Smooth muscle cell (in vitro differentiated cells): ENCODE results near the gene FURIN. TPM values are rescaled to one million over a fixed set of nuclear protein-coding genes. Genes with fewer than 3 reads are reported as not detected.

ENCODE experiments used
- DNase-seq: peaks from one replicate; lab custom pipeline; 2025; ENCODE audit not compliant: unreplicated experiment; lab: John Stamatoyannopoulos, UW
- H2AFZ ChIP-seq: fragments of 200-600 bp; sonication (generic); 2 replicates; pipeline ENCODE4 v1.6.0; 2016; ENCODE audit warnings: antibody characterized with exemption, low read depth, mild to moderate bottlenecking
- H3F3A ChIP-seq: fragments of 200-600 bp; sonication (generic); 2 replicates; pipeline ENCODE4 v1.6.0; 2017; ENCODE audit warnings: antibody characterized with exemption, low read depth
- H3K27ac ChIP-seq: fragments of 200-600 bp; sonication (generic); 2 replicates; pipeline ENCODE4 v1.5.1; 2016; ENCODE audit warnings: low read depth, mild to moderate bottlenecking
- H3K27me3 ChIP-seq: fragments of 200-600 bp; sonication (generic); 2 replicates; pipeline ENCODE4 v1.6.1; 2016; ENCODE audit warnings: low read depth, mild to moderate bottlenecking
- H3K36me3 ChIP-seq: fragments of 200-600 bp; sonication (generic); 2 replicates; pipeline ENCODE4 v1.5.1; 2016; ENCODE audit warnings: low read depth
- H3K4me1 ChIP-seq: fragments of 200-600 bp; sonication (generic); 2 replicates; pipeline ENCODE4 v1.5.1; 2016; ENCODE audit warnings: low read depth
- H3K4me2 ChIP-seq: fragments of 200-600 bp; sonication (generic); 2 replicates; pipeline ENCODE4 v1.6.0; 2016; ENCODE audit warnings: mild to moderate bottlenecking
- H3K4me3 ChIP-seq: fragments of 200-600 bp; sonication (generic); 2 replicates; pipeline ENCODE4 v1.5.1; 2016; ENCODE audit warnings: mild to moderate bottlenecking
- H3K79me2 ChIP-seq: fragments of 200-600 bp; sonication (generic); 2 replicates; pipeline ENCODE4 v1.6.0; 2016; ENCODE audit warnings: low read depth, mild to moderate bottlenecking
- H3K9ac ChIP-seq: fragments of 200-600 bp; sonication (generic); 2 replicates; pipeline ENCODE4 v1.6.0; 2016; ENCODE audit warnings: low read depth
- H3K9me3 ChIP-seq: fragments of 200-600 bp; sonication (generic); replicated peaks from 2 replicates; pipeline ENCODE4 v1.5.1; 2016; ENCODE audit warnings: low read depth
- H4K20me1 ChIP-seq: fragments of 200-600 bp; sonication (generic); 2 replicates; pipeline ENCODE4 v1.6.0; 2016; ENCODE audit warnings: low read depth
- CTCF ChIP-seq: fragments of 200-600 bp; sonication (generic); IDR thresholded peaks from 2 replicates; pipeline ENCODE4 v1.5.1; 2017; ENCODE audit warnings: borderline replicate concordance, mild to moderate bottlenecking, antibody characterized with exemption; ENCODE audit not compliant: insufficient read depth, poor library complexity, severe bottlenecking
- WGBS: methylation state at CpG from one replicate; pipeline ENCODE4 v1.1.7; 2016; ENCODE audit warnings: low lambda C conversion rate; 5-methylcytosine and 5-hydroxymethylcytosine counted together
- polyA plus RNA-seq: library from polyadenylated mRNA; unstranded; fragments of >200 nt; fragmentation: Nextera tagmentation; extraction: Ambion mirVana; gene quantifications from 2 replicates; pipeline ENCODE4 v1.2.1, GENCODE V29; 2016
- total RNA-seq: library from RNA; depleted of rRNA; stranded (reverse); fragments of >200 nt; gene quantifications from 2 replicates; pipeline ENCODE4 v1.2.3, GENCODE V29; 2014

The FURIN gene
- total and polyA plus RNA-seq, 2 experiments from 2014 or later, result 66.0 to 113 TPM

DNA sequence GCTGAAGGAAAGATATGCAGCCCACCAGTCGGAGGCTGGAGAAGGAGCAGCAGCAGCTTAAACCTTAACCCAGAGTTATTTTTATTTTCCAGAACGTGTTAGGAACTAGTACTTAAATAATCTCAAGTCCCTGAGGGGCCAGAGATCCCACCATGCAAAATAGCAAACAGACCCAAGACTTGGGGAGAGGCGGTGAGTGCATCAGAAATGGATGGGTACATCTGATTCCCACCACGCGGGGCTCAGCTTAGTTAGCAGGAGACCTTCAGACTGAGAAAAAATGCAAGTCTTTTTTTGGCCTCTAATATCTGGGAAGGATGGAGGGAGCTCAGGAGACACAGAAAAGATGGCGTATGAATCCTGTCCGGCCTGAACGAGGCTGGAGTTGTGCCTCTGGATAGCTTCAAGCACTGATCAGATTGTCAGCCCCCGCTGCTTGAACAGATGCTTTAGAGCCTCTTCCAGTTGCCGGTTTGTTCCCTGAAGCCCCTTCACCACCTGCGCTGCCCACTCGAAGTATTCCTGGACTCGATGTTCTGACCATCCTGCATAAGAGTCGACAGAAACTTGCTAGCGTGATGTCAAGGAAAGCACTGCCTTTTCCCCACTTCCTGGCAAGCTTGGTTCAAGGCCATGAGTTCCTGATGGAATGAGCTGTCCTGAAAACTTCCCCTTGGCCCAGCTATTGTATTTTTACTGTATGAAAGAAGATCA lies 62.6 kb downstream of the FURIN start:
- peaks cover under 1% of the 10 kb centered on the region for H4K20me1 ChIP-seq
- H3K4me2 ChIP-seq, result no peak overlapping the region
- no peak overlapping the region for H3K27ac ChIP-seq
- no peak for TF ChIP-seq CTCF
- peaks cover 1% of the 10 kb centered on the region for H3K4me1 ChIP-seq
- peaks cover 7% of the 10 kb centered on the region for H3K79me2 ChIP-seq
- no peaks in the 10 kb centered on the region for H3K27me3 ChIP-seq
- no peak for DNase-seq
- H3F3A ChIP-seq, result peaks cover 4% of the 10 kb centered on the region
- H3K4me3 ChIP-seq, result no peak overlapping the region
- H2AFZ ChIP-seq, result no peak overlapping the region
- H3K9ac ChIP-seq, result no peak overlapping the region
- H3K9me3 ChIP-seq, result no peaks in the 10 kb centered on the region
- WGBS, result 92% methylated on average over 15 of the region's 15 CpGs
- no peaks in the 10 kb centered on the region for H3K36me3 ChIP-seq

GRCh38 chr15:90931575-90931827 lies 63.1 kb downstream of the FURIN start:
- Histone ChIP-seq H3K36me3 (no peaks in the 10 kb centered on the region), H3K4me3 (peak overlapping the region; percentile 90), H3F3A (peaks cover 4% of the 10 kb centered on the region), H3K27me3 (no peaks in the 10 kb centered on the region), H3K27ac (no peak overlapping the region), H3K9me3 (no peaks in the 10 kb centered on the region), H3K4me1 (peaks cover 6% of the 10 kb centered on the region), H2AFZ (no peak overlapping the region), H4K20me1 (peaks cover 5% of the 10 kb centered on the region), H3K9ac (no peak overlapping the region), H3K79me2 (peaks cover 12% of the 10 kb centered on the region), H3K4me2 (peak overlapping the region; percentile 99)
- no peak for DNase-seq
- WGBS, result 49% methylated on average over 6 of the region's 6 CpGs
- TF ChIP-seq CTCF, result no peak

GRCh38 chr15:90931828-90932659 lies 63.7 kb downstream of the FURIN start, which contains the start of gene HDDC3:
Gene HDDC3, minus strand, starts transcription at chr15:90932549. Its CDS starts 9 bp downstream, at chr15:90932540.
- Histone ChIP-seq H4K20me1 (peaks cover 5% of the 10 kb centered on the region), H3K36me3 (no peaks in the 10 kb centered on the region), H2AFZ (peak within 1 kb of the TSS; percentile 96), H3K27ac (no peak within 1 kb of the TSS), H3K9ac (peak within 1 kb of the TSS; percentile 34), H3K27me3 (no peaks in the 10 kb centered on the region), H3K4me3 (peak within 1 kb of the TSS; percentile 90), H3K4me2 (peak within 1 kb of the TSS; percentile 99), H3K9me3 (no peaks in the 10 kb centered on the region), H3K4me1 (peaks cover 6% of the 10 kb centered on the region), H3K79me2 (peaks cover 12% of the 10 kb centered on the region), H3F3A (peaks cover 4% of the 10 kb centered on the region)
- peak; percentile 63 for DNase-seq
- WGBS, result under 1% methylated on average over 52 of the region's 52 CpGs
- TF ChIP-seq CTCF, result peak; percentile 95
